M059J (cell line): ENCODE measurements around the gene WFIKKN1. TPM values are rescaled to one million over a fixed set of nuclear protein-coding genes. Genes with fewer than 3 reads are reported as not detected.

Source experiments
- DNase-seq: peaks from one replicate; pipeline ENCODE4 v3.0.0-alpha.2; 2012; ENCODE audit warnings: low read depth
- total RNA-seq: library from RNA; depleted of rRNA; stranded (reverse); fragments of >200 nt; shearing (Covaris generic); gene quantifications from 2 replicates; pipeline ENCODE4 v1.2.3, GENCODE V29; 2014; rRNA removed

The WFIKKN1 gene, protein sequence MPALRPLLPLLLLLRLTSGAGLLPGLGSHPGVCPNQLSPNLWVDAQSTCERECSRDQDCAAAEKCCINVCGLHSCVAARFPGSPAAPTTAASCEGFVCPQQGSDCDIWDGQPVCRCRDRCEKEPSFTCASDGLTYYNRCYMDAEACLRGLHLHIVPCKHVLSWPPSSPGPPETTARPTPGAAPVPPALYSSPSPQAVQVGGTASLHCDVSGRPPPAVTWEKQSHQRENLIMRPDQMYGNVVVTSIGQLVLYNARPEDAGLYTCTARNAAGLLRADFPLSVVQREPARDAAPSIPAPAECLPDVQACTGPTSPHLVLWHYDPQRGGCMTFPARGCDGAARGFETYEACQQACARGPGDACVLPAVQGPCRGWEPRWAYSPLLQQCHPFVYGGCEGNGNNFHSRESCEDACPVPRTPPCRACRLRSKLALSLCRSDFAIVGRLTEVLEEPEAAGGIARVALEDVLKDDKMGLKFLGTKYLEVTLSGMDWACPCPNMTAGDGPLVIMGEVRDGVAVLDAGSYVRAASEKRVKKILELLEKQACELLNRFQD
- total RNA-seq = 0.62 and 2.9 TPM in 2 replicates

DNA sequence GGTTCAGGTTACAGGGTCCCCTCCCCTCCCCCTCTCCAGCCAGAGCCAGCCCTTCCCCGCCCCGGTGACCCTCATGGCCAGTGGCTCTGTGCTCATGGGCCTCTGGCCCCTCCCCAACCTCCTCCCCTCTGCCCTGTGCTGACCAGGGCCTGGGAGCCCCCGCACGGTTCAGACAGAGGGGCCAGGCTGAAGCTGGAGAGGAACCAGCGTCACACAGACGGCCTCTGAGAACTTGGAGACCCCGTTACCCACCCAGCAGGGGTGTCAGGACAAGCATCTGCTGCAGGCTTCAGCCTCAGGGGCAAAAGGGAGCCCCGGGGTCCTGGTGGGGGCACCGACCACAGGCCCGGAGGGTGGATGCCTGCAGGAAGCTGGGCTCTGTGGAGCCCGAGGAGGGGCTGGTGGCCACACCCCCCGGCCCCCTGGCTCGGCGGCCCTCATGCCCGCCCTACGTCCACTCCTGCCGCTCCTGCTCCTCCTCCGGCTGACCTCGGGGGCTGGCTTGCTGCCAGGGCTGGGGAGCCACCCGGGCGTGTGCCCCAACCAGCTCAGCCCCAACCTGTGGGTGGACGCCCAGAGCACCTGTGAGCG lies at the start of gene WFIKKN1:
Gene WFIKKN1 (plus strand): TSS at position 171 of the 591 bp plus-strand sequence. CDS start 269 bp downstream, at position 440.
- DNase-seq = no peak

- DNase-seq = no peak
These were observed 48.6 kb upstream of the WFIKKN1 start for GRCh38 chr16:582218-582613.

GRCh38 chr16:582614-583331 lies 48.0 kb upstream of the WFIKKN1 start:
- DNase-seq = peak; percentile 36

DNA sequence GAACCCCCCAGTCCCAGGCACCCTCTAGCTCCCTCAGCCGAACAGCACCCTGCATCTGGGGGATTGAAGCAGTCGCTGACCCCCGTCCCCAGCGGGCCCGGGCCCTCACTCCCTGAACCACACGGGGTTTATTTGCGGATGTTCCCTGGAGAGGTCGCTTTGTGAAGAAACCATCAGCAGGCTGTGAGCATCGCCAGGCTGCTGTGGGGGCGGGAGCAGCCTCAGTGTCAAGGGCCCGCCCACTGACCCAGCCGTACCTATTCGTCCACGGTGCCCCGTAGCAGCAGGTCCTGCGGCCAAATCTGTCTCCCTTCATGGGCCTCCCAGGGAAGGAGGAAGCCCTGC lies 47.3 kb upstream of the WFIKKN1 start:
- no peak for DNase-seq

GRCh38 chr16:583815-584591 lies 46.8 kb upstream of the WFIKKN1 start:
- DNase-seq = no peak

DNA sequence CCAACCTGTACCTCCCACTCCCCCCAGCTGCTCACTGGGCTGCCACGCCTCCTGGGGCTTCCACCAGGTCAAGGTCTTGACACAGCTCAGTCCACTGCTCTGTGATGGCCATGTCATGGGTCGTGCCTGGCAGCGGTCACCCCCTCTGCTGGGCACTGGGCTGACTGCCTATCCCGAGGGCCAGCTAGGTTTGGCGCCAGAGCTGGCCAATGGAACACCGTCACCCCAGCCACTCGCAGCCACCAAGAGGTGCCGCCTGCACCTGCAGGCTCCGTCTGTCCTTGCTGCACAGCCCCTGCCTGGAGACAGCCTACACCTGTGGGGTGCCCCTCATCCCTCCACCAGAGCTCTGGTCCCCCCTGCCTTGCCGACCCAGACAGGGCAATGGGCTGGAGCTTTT lies 45.4 kb upstream of the WFIKKN1 start:
- DNase-seq = peak; percentile 42

- DNase-seq = peak; percentile 39
These were observed 44.6 kb upstream of the WFIKKN1 start for GRCh38 chr16:586047-586644.

DNA sequence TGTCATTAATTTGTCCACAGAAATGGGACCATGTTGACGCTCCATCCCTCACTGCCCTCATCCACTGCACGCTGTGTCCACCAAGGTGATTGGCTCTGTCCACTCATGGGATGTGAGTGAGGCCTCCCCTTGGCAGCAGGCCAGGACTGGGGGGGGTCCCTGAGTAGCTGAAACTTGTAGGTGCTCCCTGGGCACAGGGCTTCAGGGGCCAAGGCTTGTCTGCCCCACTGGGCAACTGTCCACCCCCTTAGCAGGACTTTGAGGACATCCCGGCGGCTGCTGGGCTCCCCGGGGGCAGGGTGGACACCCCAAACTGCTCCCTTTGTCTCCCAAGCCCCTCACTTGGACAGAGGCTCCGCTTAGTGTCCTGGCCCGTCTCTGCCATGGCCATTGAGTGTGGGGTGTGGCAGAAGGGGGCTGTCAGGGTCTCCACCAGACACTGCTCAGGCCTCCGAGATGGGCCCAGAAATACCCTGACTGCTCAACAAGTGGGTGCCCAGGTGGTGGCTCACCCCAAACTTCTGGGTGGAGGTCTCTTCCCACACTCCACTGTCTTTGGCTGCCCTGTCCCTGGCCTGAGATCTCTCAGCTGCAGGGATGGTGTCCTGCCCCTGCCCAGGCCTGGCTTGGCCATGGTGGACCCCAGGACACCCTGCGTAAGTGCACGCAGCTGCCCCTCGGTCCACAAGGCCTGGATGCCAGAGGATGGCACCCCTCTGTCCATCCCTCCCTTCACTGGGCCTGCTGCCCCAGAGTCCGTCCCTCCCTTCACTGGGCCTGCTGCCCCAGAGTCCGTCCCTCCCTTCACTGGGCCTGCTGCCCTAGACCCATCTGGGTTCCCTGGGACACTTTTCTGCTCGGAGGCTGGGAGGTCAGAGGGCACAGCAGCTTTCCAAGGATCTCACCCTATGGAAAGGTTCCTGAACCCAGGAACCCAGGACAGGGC lies 43.9 kb upstream of the WFIKKN1 start:
- peak; percentile 29 for DNase-seq

GRCh38 chr16:588639-588888 lies 42.2 kb upstream of the WFIKKN1 start:
- peak; percentile 66 for DNase-seq

DNA sequence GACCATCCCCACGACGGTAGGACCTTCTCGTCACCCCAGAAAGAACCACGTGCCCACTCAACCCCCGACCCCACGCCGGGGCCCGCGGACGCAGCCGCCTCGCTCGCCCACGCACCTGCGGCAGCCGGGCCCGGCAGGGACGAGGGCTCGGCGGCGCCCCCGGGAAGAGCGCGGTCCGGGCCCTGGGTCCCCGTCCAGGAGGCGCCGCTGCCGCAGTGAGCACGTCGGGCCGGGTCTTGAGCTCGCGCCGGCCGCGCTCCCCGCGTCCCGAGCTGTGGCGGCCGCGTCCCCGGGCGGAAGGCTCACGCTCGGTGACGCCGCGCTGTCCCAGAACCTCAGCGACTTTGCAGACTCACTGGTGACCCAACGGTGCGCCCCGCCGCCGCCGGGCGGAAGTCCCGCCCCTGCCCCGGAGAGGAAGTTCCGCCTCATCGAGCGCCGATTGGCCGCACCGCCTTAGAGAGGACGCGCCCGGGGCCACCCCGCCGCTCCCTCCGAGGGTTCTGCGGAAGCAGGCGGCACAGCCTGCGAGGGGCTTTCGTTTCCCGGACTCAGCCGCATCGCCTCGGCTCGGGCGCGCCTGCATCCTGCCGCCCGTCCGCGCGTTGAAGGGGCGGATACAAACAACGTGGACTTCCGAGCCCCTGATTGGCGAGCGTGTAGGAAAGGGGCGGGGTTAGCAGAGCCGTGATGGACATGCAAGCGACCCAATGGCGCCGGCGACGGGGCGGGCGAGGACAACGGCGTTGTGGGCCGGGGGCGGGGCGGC lies 41.7 kb upstream of the WFIKKN1 start:
- peak; percentile 88 for DNase-seq

- peak; percentile 94 for DNase-seq
These were observed 41.1 kb upstream of the WFIKKN1 start, which contains the start of gene RAB40C for GRCh38 chr16:589658-590187. RAB40C (plus strand) TSS chr16:590066; CDS start chr16:590292, 226 bp downstream.

GRCh38 chr16:590188-590814 lies 40.5 kb upstream of the WFIKKN1 start:
- peak; percentile 31 for DNase-seq

- DNase-seq = no peak
These were observed 40.0 kb upstream of the WFIKKN1 start for GRCh38 chr16:590815-591200.

DNA sequence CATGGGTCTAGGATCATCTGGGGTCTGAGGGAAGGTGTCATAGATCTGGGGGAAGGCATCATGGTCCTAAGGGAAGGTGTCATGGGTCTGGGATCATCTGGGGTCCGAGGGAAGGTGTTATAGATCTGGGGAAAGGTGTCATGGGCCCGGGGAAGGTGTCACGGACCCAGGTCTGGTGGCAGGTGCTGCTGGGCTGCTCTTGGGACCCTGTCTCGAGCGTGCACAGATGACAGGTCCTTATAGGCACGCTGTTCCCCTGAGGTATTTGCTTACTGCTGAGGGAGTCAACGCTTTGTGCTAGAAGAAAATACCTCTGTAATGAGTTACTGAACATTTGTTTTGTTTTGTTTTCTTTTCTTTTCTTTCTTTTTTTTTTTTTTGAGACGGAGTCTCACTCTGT lies 39.6 kb upstream of the WFIKKN1 start:
- DNase-seq = no peak

DNA sequence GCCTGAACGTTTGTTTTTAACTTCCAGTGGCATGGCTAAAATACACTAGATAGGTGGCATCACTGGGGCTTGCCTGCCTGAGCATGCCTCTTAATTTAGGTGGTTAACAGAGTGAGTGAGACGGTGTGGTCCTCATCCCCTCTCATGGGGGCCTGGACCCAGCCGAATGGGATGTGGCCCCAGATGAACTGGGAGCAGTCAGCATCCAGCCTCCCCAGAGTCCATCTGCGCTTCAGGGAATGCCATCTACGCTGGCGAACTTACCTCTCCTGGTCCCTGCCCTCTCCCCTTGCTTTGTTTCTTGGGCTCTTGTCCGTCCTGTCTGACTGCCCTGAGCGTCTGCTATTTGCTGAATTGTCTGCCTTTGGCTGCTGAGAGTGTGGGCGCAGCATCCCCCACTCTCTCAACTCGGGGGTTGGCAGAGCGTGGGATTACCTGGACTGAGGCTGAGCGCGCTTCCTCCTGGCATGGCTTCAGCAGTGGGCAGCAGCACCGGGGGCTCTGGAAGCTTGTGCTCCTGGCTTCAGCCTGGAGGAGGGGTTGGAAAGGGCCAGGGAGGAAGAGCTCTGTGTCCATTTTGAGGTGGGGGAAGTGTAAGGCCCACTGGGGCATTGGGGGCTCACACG lies 38.8 kb upstream of the WFIKKN1 start:
- DNase-seq = no peak

DNA sequence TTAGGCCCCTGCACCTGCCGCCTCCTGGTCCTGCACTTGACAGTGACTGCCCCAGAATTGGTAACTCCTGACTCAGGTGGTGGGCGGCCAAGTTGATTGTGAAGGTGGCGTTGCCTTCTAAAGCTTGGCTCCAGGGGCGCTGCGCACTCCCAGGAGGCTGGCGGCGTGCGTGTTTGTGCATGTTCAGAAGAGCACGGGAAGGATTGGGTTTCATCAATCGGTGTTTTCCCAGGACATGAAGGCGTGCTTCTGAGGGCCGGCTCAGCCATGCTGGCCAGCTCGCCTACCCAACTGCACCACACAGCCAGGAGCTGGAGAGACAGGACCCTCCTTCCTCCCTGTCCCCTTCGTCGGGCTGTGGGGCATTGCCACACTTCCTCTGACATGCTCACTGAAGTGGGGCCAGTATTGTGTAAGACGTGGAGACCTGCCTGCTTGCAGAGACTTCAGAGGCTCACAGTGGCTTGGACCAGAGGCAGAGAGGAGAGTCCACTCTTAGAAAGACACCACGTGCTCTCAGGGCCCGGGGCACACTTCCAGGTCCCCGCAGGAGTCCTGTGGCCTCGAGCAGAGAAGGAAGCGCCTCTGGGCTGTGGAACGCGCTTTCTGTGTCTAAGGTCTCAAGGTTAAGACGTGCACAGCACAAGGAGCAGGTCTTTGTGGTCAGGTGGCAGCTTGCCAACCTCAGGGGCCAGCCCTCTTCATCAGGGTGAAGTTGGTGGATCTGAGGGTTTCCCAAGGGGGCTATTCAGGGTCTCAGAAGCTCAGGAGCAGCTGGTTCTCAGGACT lies 38.1 kb upstream of the WFIKKN1 start:
- DNase-seq = no peak

- no peak for DNase-seq
These were observed 37.4 kb upstream of the WFIKKN1 start for GRCh38 chr16:593406-593805.
